GM18951 (cell line): ENCODE results near the gene ZNF587B.
A peak's percentile ranks its signal among the peaks of the same experiment; 100 is the strongest.
"Not testable (repeated sequence)": the region's sequence is repeated elsewhere in the genome, so short reads cannot be mapped to it uniquely, and the experiment has no call there.

ENCODE experiments used
- POLR2A ChIP-seq: IDR thresholded peaks from 4 replicates; pipeline ENCODE4 v1.6.1; 2011; ENCODE audit warnings: mild to moderate bottlenecking; ENCODE audit not compliant: insufficient read length, insufficient read depth; ENCODE audit errors: extremely low read depth
- in situ Hi-C: fragments of 300-500 bp; cut with MboI; formaldehyde crosslinking; loops from one replicate; pipeline ENCODE4 v1.12.0; 2022; ENCODE audit warnings: low sequenced_read_pairs, mixed read lengths, inconsistent platforms; ENCODE audit not compliant: unreplicated experiment

ZNF587B gene

GRCh38 chr19:57829316-57829715, 783 bp upstream of the ZNF587B start:
- no peak for TF ChIP-seq POLR2A
- in situ Hi-C loops: no loop called here

GRCh38 chr19:57836991-57837390, 6.9 kb downstream of the ZNF587B start:
- in situ Hi-C loops: not testable (repeated sequence)

GRCh38 chr19:57838622-57839191, 8.6 kb downstream of the ZNF587B start:
- in situ Hi-C loops: not testable (repeated sequence)

GRCh38 chr19:57841122-57841763, 11.1 kb downstream of the ZNF587B start:
- no peak for TF ChIP-seq POLR2A

GRCh38 chr19:57847164-57847563, 17.1 kb downstream of the ZNF587B start:
- in situ Hi-C loops: not testable (repeated sequence)

More at GRCh38 chr19:57841122-57841763, 11.1 kb downstream of the ZNF587B start:
- in situ Hi-C loops: no loop called here

- in situ Hi-C loops: not testable (repeated sequence)
Observed at GRCh38 chr19:57849162-57849665, 19.1 kb downstream of the ZNF587B start.

- in situ Hi-C loops: not testable (repeated sequence)
- peak; percentile 49 for TF ChIP-seq POLR2A
Observed at GRCh38 chr19:57849666-57850473, 19.8 kb downstream of the ZNF587B start, which contains the start of gene ZNF587. Gene ZNF587, plus strand, starts transcription at chr19:57849859. Its CDS starts 180 bp downstream, at chr19:57850039.

- no peak for TF ChIP-seq POLR2A
Observed at GRCh38 chr19:57850553-57851017, 20.5 kb downstream of the ZNF587B start.

GRCh38 chr19:57851812-57852603, 21.9 kb downstream of the ZNF587B start:
- in situ Hi-C loops: not testable (repeated sequence)

More at GRCh38 chr19:57850553-57851017, 20.5 kb downstream of the ZNF587B start:
- in situ Hi-C loops: no loop called here

GRCh38 chr19:57854117-57854516, 24.0 kb downstream of the ZNF587B start:
- in situ Hi-C loops: not testable (repeated sequence)

- in situ Hi-C loops: not testable (repeated sequence)
Observed at GRCh38 chr19:57862351-57862750, 32.3 kb downstream of the ZNF587B start.

GRCh38 chr19:57867868-57868492, 37.9 kb downstream of the ZNF587B start:
- in situ Hi-C loops: no loop called here
- TF ChIP-seq POLR2A: no peak

GRCh38 chr19:57869655-57870054, 39.6 kb downstream of the ZNF587B start:
- in situ Hi-C loops: not testable (repeated sequence)
